WERI-Rb-1 (cell line): Measurements from ENCODE around the gene PHLPP1.
"Not testable (repeated sequence)": the region's sequence is repeated elsewhere in the genome, so short reads cannot be mapped to it uniquely, and the experiment has no call there.

Experiments used
- DNase-seq: peaks from one replicate; pipeline ENCODE4 v3.0.0-alpha.2; 2020
- H3K27ac ChIP-seq: fragments of 250-450 bp; sonication (Bioruptor Pico); 2 replicates; pipeline ENCODE4 v1.5.1; 2020; ENCODE audit warnings: mild to moderate bottlenecking, moderate library complexity
- H3K27me3 ChIP-seq: fragments of 250-450 bp; sonication (Bioruptor Pico); 2 replicates; pipeline ENCODE4 v1.5.1; 2021; ENCODE audit warnings: mild to moderate bottlenecking, low read depth, moderate library complexity; ENCODE audit not compliant: insufficient read depth, severe bottlenecking
- H3K36me3 ChIP-seq: fragments of 250-450 bp; sonication (Bioruptor Pico); 2 replicates; pipeline ENCODE4 v1.5.1; 2020; ENCODE audit warnings: mild to moderate bottlenecking, moderate library complexity
- H3K4me3 ChIP-seq: 2 replicates; pipeline ENCODE4 v1.5.1; 2011; ENCODE audit warnings: low read depth, mild to moderate bottlenecking, control low read depth, low read length
- H3K9me3 ChIP-seq: fragments of 250-450 bp; sonication (Bioruptor Pico); 2 replicates; pipeline ENCODE4 v1.5.1; 2021; ENCODE audit warnings: mild to moderate bottlenecking, moderate library complexity; ENCODE audit not compliant: severe bottlenecking
- CTCF ChIP-seq: IDR thresholded peaks from 2 replicates; pipeline ENCODE4 v1.5.1; 2011; ENCODE audit warnings: low read depth, mild to moderate bottlenecking, control low read depth, inconsistent platforms, low read length

PHLPP1 gene

GRCh38 chr18:62683935-62684334 lies 31.4 kb upstream of the PHLPP1 start:
- Histone ChIP-seq H3K27ac (no peak overlapping the region), H3K27me3 (no peaks in the 10 kb centered on the region), H3K36me3 (no peaks in the 10 kb centered on the region), H3K9me3 (peaks cover 26% of the 10 kb centered on the region), H3K4me3 (no peak overlapping the region)
- no peak for TF ChIP-seq CTCF
- no peak for DNase-seq

- Histone ChIP-seq H3K4me3 (no peak overlapping the region), H3K27me3 (no peaks in the 10 kb centered on the region), H3K36me3 (no peaks in the 10 kb centered on the region), H3K27ac (no peak overlapping the region), H3K9me3 (peaks cover 37% of the 10 kb centered on the region)
- TF ChIP-seq CTCF: no peak
- DNase-seq: no peak
Observed at GRCh38 chr18:62688743-62689317, 26.5 kb upstream of the PHLPP1 start.

- Histone ChIP-seq H3K4me3 (no peak overlapping the region), H3K36me3 (no peaks in the 10 kb centered on the region), H3K27me3 (no peaks in the 10 kb centered on the region), H3K9me3 (peaks cover 34% of the 10 kb centered on the region), H3K27ac (no peak overlapping the region)
- no peak for TF ChIP-seq CTCF
- no peak for DNase-seq
Observed at GRCh38 chr18:62690236-62690815, 25.0 kb upstream of the PHLPP1 start.

- H3K9me3 ChIP-seq: peaks cover 14% of the 10 kb centered on the region
- H3K36me3 ChIP-seq: no peaks in the 10 kb centered on the region
- no peaks in the 10 kb centered on the region for H3K27me3 ChIP-seq
- DNase-seq: no peak
- H3K4me3 ChIP-seq: no peak overlapping the region
- TF ChIP-seq CTCF: no peak
- no peak overlapping the region for H3K27ac ChIP-seq
Observed at GRCh38 chr18:62693659-62694058, 21.7 kb upstream of the PHLPP1 start.

- no peak for TF ChIP-seq CTCF
- no peak for DNase-seq
- no peak overlapping the region for H3K27ac ChIP-seq
- H3K27me3 ChIP-seq: no peaks in the 10 kb centered on the region
- H3K36me3 ChIP-seq: no peaks in the 10 kb centered on the region
- H3K9me3 ChIP-seq: no peaks in the 10 kb centered on the region
- H3K4me3 ChIP-seq: no peak overlapping the region
Observed at GRCh38 chr18:62697636-62698035, 17.7 kb upstream of the PHLPP1 start.

- Histone ChIP-seq H3K4me3 (no peak overlapping the region), H3K36me3 (no peaks in the 10 kb centered on the region), H3K27ac (no peak overlapping the region), H3K27me3 (no peaks in the 10 kb centered on the region), H3K9me3 (no peaks in the 10 kb centered on the region)
- no peak for TF ChIP-seq CTCF
- DNase-seq: no peak
Observed at GRCh38 chr18:62702259-62702658, 13.1 kb upstream of the PHLPP1 start.

GRCh38 chr18:62706879-62707278 lies 8.5 kb upstream of the PHLPP1 start:
- not testable (repeated sequence) for DNase-seq, H3K27me3 ChIP-seq, H3K27ac ChIP-seq, H3K9me3 ChIP-seq, H3K36me3 ChIP-seq, H3K4me3 ChIP-seq

GRCh38 chr18:62709908-62710307 lies 5.4 kb upstream of the PHLPP1 start:
- not testable (repeated sequence) for H3K9me3 ChIP-seq, DNase-seq, H3K27ac ChIP-seq, H3K4me3 ChIP-seq, H3K36me3 ChIP-seq, H3K27me3 ChIP-seq
